ENCODE measurements around the gene CARD19. TPM values are rescaled to one million over a fixed set of nuclear protein-coding genes. Genes with fewer than 3 reads are reported as not detected.

CARD19 gene
- polyA plus RNA-seq, 1 experiment, result 25.2 TPM

GRCh38 chr9:93110311-93110855, 14.4 kb downstream of the CARD19 start:
- CTCF ChIA-PET, result interaction anchor here (1.6 to 3.5 kb wide), 9 partner anchors 9 to 455 kb away, joined by 4 to 53 read pairs (median 16); no protein-coding TSS in a partner anchor
- no peak for TF ChIP-seq CTCF (IDR thresholded peaks at IDR 0.05; ENCODE audit: low read depth, low read length)
- POLR2A ChIA-PET, result no interaction called here
- no peaks in the 10 kb centered on the region for H3K9me3 ChIP-seq (ENCODE audit: control insufficient read depth, insufficient read depth, low read length)
- no peak for DNase-seq (ENCODE audit: low read depth, low spot score)
- H3K4me3 ChIP-seq (ENCODE audit: low read depth, low read length), result no peak overlapping the region
- no peaks in the 10 kb centered on the region for H3K27me3 ChIP-seq (ENCODE audit: control insufficient read depth, insufficient read depth, low read length)
- no peak overlapping the region for H3K27ac ChIP-seq (ENCODE audit: low read depth, low read length)

- Histone ChIP-seq H3K27me3 (ENCODE audit: control insufficient read depth, insufficient read depth, low read length) (no peaks in the 10 kb centered on the region), H3K4me3 (ENCODE audit: low read depth, low read length) (no peak overlapping the region), H3K27ac (ENCODE audit: low read depth, low read length) (no peak overlapping the region), H3K9me3 (ENCODE audit: control insufficient read depth, insufficient read depth, low read length) (no peaks in the 10 kb centered on the region)
- no peak for TF ChIP-seq CTCF (IDR thresholded peaks at IDR 0.05; ENCODE audit: low read depth, low read length)
- ChIA-PET POLR2A (no interaction called here), CTCF (no interaction called here)
- no peak for DNase-seq (ENCODE audit: low read depth, low spot score)
Measured at GRCh38 chr9:93111001-93111370, 15.0 kb downstream of the CARD19 start.

- H3K27ac ChIP-seq (ENCODE audit: low read depth, low read length), result no peak overlapping the region
- no peaks in the 10 kb centered on the region for H3K27me3 ChIP-seq (ENCODE audit: control insufficient read depth, insufficient read depth, low read length)
- POLR2A ChIA-PET, result no interaction called here
- H3K4me3 ChIP-seq (ENCODE audit: low read depth, low read length), result no peak overlapping the region
- DNase-seq (ENCODE audit: low read depth, low spot score), result no peak
- CTCF ChIA-PET, result no interaction called here
- no peak for TF ChIP-seq CTCF (IDR thresholded peaks at IDR 0.05; ENCODE audit: low read depth, low read length)
- no peaks in the 10 kb centered on the region for H3K9me3 ChIP-seq (ENCODE audit: control insufficient read depth, insufficient read depth, low read length)
Measured at GRCh38 chr9:93111371-93112115, 15.5 kb downstream of the CARD19 start.

GRCh38 chr9:93112116-93112863, 16.3 kb downstream of the CARD19 start:
- ChIA-PET CTCF (no interaction called here), POLR2A (no interaction called here)
- Histone ChIP-seq H3K9me3 (ENCODE audit: control insufficient read depth, insufficient read depth, low read length) (no peaks in the 10 kb centered on the region), H3K27ac (ENCODE audit: low read depth, low read length) (no peak overlapping the region), H3K4me3 (ENCODE audit: low read depth, low read length) (no peak overlapping the region), H3K27me3 (ENCODE audit: control insufficient read depth, insufficient read depth, low read length) (no peaks in the 10 kb centered on the region)
- no peak for TF ChIP-seq CTCF (IDR thresholded peaks at IDR 0.05; ENCODE audit: low read depth, low read length)
- no peak for DNase-seq (ENCODE audit: low read depth, low spot score)

GRCh38 chr9:93112864-93113389, 16.9 kb downstream of the CARD19 start:
- CTCF ChIA-PET, result no interaction called here

More at GRCh38 chr9:93112864-93113389, 16.9 kb downstream of the CARD19 start:
- no peak for DNase-seq (ENCODE audit: low read depth, low spot score)
- TF ChIP-seq CTCF (IDR thresholded peaks at IDR 0.05; ENCODE audit: low read depth, low read length), result no peak
- POLR2A ChIA-PET, result no interaction called here
- no peak overlapping the region for H3K27ac ChIP-seq (ENCODE audit: low read depth, low read length)
- H3K9me3 ChIP-seq (ENCODE audit: control insufficient read depth, insufficient read depth, low read length), result no peaks in the 10 kb centered on the region
- no peaks in the 10 kb centered on the region for H3K27me3 ChIP-seq (ENCODE audit: control insufficient read depth, insufficient read depth, low read length)
- H3K4me3 ChIP-seq (ENCODE audit: low read depth, low read length), result no peak overlapping the region
